ENCODE measurements around the gene SENP7.

GRCh38 chr3:101495552-101495951 lies 17.5 kb downstream of the SENP7 start:
- TF ChIP-seq CTCF (IDR thresholded peaks at IDR 0.05; ENCODE audit: low read depth, low read length, poor library complexity, severe bottlenecking) (no peak), EZH2phosphoT487 (IDR thresholded peaks at IDR 0.05; ENCODE audit: borderline replicate concordance, low read length) (no peak)
